Measurements from ENCODE around the gene TAGLN3. TPM values are rescaled to one million over a fixed set of nuclear protein-coding genes. Genes with fewer than 3 reads are reported as not detected.

Gene TAGLN3
- total RNA-seq, 4 donors from 2014 or later, result 0.64 to 1.5 (median 0.68) TPM; not detected in 1

DNA sequence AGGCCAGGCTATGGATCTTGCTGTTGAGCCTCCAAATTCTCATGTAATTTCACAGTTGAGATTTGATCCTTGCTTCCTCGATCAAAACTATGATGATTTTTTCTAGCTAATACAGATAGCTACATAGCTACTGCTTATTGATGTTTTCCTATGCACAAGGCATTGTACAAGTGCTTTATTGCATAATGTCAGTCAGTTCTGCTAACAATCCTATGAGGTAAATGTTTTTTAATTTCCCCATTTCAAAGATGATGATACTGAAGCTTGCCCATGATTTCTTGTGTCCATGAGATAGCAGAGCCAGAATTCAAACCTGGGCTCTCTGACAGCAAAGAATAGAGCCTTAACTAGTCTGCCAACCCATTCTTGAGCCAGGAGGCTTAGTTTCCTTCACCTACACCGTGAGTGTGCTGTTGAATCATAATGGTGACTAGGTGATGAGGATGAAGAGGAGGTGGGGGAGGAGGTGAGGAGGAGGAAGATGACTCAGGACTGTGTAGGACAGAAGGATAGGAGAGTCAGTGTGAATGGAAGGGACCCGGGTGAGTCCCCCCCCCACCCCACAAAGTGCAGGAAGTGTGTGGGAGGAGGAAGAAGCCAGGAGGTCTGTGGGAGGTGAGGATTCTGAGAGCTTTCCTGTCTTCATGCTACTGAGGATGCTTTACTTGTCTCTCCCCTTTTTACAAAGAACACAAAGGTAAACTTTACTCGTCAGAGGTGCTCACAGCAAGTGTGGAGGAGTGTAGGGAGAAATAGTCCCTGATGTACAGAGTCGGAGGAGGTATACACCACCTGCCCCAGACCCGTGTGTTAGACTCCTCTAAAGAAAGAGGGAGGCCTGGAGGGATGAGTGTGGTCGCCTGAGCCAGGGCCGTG lies 3.6 kb downstream of the TAGLN3 start:
- Histone ChIP-seq H3K9me3 (no peaks in the 10 kb centered on the region), H3K4me1 (peaks cover 0 to 13% (median 9%) of the 10 kb centered on the region in 4 donors), H3K27me3 (peaks cover 23% of the 10 kb centered on the region), H3K36me3 (no peaks in the 10 kb centered on the region), H3K27ac (no peak overlapping the region), H3K4me3 (no peak overlapping the region)
- no peak for TF ChIP-seq POLR2AphosphoS5 (IDR thresholded peaks at IDR 0.05)
- 74 to 76% methylated on average over 7 to 8 of the region's 8 CpGs for WGBS, 2 donors (ENCODE audit: low coverage in 1 of 2)
- in situ Hi-C loops (cut with MboI; ENCODE audit: low pct_ligation_motif_present in 1 of 4, low pct_unique_long_range_greater_than_20kb in 1 of 4, low sequenced_read_pairs in 3 of 4), result no loop called here
- intact Hi-C loops (cut with DNase I; ENCODE audit: low total_unique reads), result loop anchor here (5.0 kb wide), 1 partner anchor 920 kb away; no protein-coding TSS in a partner anchor
- DNase-seq, result no peak

DNA sequence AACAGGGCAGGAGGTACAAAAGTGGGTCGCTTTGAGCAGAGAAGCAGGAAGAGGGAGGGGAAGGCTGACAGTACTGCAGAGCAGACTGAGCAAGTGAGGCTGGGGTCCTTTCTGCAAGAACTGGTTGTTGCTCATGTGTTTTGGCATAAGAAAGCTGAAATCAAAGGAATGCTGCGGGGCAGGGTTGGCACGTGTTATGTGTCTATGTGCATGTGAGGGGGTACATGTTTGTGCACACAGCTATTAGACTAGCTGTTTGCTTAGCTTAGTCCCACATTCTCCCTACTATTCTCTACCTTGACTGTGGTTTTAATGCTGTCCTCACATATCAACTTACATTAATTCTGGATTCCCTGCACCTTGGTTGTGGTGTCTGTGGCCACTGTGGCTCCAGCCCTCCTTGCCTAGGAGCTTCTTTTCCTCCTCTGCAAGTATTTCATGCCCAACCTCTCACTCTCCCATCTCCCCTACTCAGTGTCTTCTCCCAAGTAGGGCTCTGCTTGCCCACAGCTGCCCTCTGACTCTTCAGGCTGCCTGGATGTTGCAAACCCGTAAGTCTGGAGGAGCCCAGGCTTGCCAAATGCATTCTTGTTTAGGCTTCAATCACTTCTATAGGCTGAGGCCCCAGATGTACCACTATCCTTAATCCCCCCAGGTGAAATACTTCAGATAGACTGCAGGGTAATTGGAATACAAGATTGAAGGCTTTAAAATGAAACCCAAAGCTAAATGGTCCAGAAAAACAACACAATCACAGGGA lies 4.8 kb downstream of the TAGLN3 start:
- intact Hi-C loops (cut with DNase I; ENCODE audit: low total_unique reads) (loop anchor here (5.0 kb wide), 1 partner anchor 921 kb away; no protein-coding TSS in a partner anchor), in situ Hi-C loops (cut with MboI; ENCODE audit: low pct_ligation_motif_present in 1 of 4, low pct_unique_long_range_greater_than_20kb in 1 of 4, low sequenced_read_pairs in 3 of 4) (no loop called here)
- peaks cover 23% of the 10 kb centered on the region for H3K27me3 ChIP-seq
- no peak overlapping the region for H3K4me3 ChIP-seq
- no peaks in the 10 kb centered on the region for H3K9me3 ChIP-seq
- H3K36me3 ChIP-seq, result no peaks in the 10 kb centered on the region
- WGBS, 2 donors (ENCODE audit: low coverage in 1 of 2), result 78% methylated on average over 3 to 4 of the region's 4 CpGs
- TF ChIP-seq POLR2AphosphoS5 (IDR thresholded peaks at IDR 0.05) (no peak), EP300 (IDR thresholded peaks at IDR 0.05; ENCODE audit: low read depth) (no peak), CTCF (IDR thresholded peaks at IDR 0.05) (no peak), POLR2A (IDR thresholded peaks at IDR 0.05) (no peak)
- no peak for DNase-seq
- H3K27ac ChIP-seq, result no peak overlapping the region
- peaks cover 0 to 11% (median 8%) of the 10 kb centered on the region in 4 donors for H3K4me1 ChIP-seq

DNA sequence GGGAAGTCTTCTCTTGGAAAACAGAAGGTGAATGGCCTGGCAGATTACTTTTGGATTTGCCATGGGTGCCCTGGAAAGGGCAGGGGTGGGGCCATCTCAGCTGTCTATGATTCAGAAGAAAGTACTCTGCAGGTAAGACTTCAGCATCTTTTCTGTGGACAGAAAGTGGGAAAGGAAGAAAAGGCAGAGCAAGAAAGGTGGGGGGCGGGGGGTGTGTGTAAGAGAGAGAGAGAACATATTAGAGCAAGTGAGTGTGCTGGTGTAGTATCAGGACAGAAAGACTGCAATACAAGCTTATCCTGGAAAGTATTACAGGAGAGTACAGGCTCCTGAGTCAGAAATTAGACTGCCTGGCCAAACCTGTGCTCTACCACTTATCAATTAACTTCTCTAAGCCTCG lies 5.5 kb downstream of the TAGLN3 start:
- no peaks in the 10 kb centered on the region for H3K9me3 ChIP-seq
- peaks cover 18% of the 10 kb centered on the region for H3K27me3 ChIP-seq
- H3K4me1 ChIP-seq, result peaks cover 0 to 4% (median 4%) of the 10 kb centered on the region in 4 donors
- DNase-seq, result no peak
- intact Hi-C loops (cut with DNase I; ENCODE audit: low total_unique reads) (loop anchor here (5.0 kb wide), 1 partner anchor 922 kb away; no protein-coding TSS in a partner anchor), in situ Hi-C loops (cut with MboI; ENCODE audit: low pct_ligation_motif_present in 1 of 4, low pct_unique_long_range_greater_than_20kb in 1 of 4, low sequenced_read_pairs in 3 of 4) (no loop called here)
- TF ChIP-seq POLR2AphosphoS5 (IDR thresholded peaks at IDR 0.05), result no peak
- TF ChIP-seq EP300 (IDR thresholded peaks at IDR 0.05; ENCODE audit: low read depth), result no peak
- no peak for TF ChIP-seq CTCF (IDR thresholded peaks at IDR 0.05)
- TF ChIP-seq POLR2A (IDR thresholded peaks at IDR 0.05), result no peak
- no peak overlapping the region for H3K27ac ChIP-seq
- no peaks in the 10 kb centered on the region for H3K36me3 ChIP-seq
- no peak overlapping the region for H3K4me3 ChIP-seq
- 73 to 88% methylated on average over 2 of the region's 2 CpGs for whole genome bisulfite sequencing, 2 donors (ENCODE audit: low coverage in 1 of 2)

DNA sequence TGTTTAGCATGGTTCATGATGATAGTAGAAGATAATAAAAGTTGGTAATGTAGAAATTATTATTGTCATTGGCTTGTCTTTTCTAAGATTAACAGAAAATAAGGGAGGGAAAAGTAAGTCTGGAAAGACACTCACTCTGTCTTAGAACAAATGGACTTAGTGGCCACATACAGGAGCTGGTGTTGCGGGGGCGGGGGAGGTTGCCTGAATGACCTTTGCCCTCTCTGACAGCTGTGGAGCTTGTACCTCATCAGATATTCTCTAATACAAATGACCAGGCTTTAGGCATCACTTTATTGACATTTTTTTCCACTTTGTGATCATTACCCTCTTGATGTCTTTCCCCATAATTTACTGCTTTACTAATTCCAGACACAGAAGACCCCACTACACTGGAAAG lies 5.9 kb downstream of the TAGLN3 start:
- in situ Hi-C loops (cut with MboI; ENCODE audit: low pct_ligation_motif_present in 1 of 4, low pct_unique_long_range_greater_than_20kb in 1 of 4, low sequenced_read_pairs in 3 of 4) (no loop called here), intact Hi-C loops (cut with DNase I; ENCODE audit: low total_unique reads) (loop anchor here (5.0 kb wide), 1 partner anchor 922 kb away; no protein-coding TSS in a partner anchor)
- DNase-seq, result no peak
- H3K36me3 ChIP-seq, result no peaks in the 10 kb centered on the region
- H3K4me1 ChIP-seq, result no peaks in the 10 kb centered on the region
- no peaks in the 10 kb centered on the region for H3K9me3 ChIP-seq
- TF ChIP-seq CTCF (IDR thresholded peaks at IDR 0.05) (no peak), POLR2AphosphoS5 (IDR thresholded peaks at IDR 0.05) (no peak), EP300 (IDR thresholded peaks at IDR 0.05; ENCODE audit: low read depth) (no peak), POLR2A (IDR thresholded peaks at IDR 0.05) (no peak)
- H3K4me3 ChIP-seq, result no peak overlapping the region
- H3K27me3 ChIP-seq, result peaks cover 13% of the 10 kb centered on the region
- no peak overlapping the region for H3K27ac ChIP-seq
- 86 to 92% methylated on average over 2 of the region's 2 CpGs for WGBS, 2 donors (ENCODE audit: low coverage in 1 of 2)
